ENCODE measurements around the gene PTPRO.

PTPRO gene

GRCh38 chr12:15458008-15458407 lies 135.7 kb downstream of the PTPRO start:
- no peak for DNase-seq

GRCh38 chr12:15468911-15469310 lies 146.6 kb downstream of the PTPRO start:
- no peak for DNase-seq

- DNase-seq: no peak
Measured at GRCh38 chr12:15469356-15469755, 147.0 kb downstream of the PTPRO start.

GRCh38 chr12:15472036-15472435 lies 149.7 kb downstream of the PTPRO start:
- no peak for DNase-seq

GRCh38 chr12:15474766-15475165 lies 152.5 kb downstream of the PTPRO start:
- DNase-seq: no peak

GRCh38 chr12:15477761-15478160 lies 155.5 kb downstream of the PTPRO start:
- DNase-seq: no peak

GRCh38 chr12:15481846-15482245 lies 159.5 kb downstream of the PTPRO start:
- DNase-seq: no peak

- no peak for DNase-seq
Measured at GRCh38 chr12:15485466-15485865, 163.2 kb downstream of the PTPRO start.

- DNase-seq: no peak
Measured at GRCh38 chr12:15486859-15487258, 164.6 kb downstream of the PTPRO start.

- DNase-seq: no peak
Measured at GRCh38 chr12:15488481-15488880, 166.2 kb downstream of the PTPRO start.

- no peak for DNase-seq
Measured at GRCh38 chr12:15494329-15495046, 172.2 kb downstream of the PTPRO start.

- no peak for DNase-seq
Measured at GRCh38 chr12:15495746-15496145, 173.4 kb downstream of the PTPRO start.

GRCh38 chr12:15496738-15497137 lies 174.4 kb downstream of the PTPRO start:
- no peak for DNase-seq

GRCh38 chr12:15497671-15498292 lies 175.5 kb downstream of the PTPRO start:
- no peak for DNase-seq

- no peak for DNase-seq
Measured at GRCh38 chr12:15502211-15502610, 179.9 kb downstream of the PTPRO start.

- no peak for DNase-seq
Measured at GRCh38 chr12:15505616-15506015, 183.3 kb downstream of the PTPRO start.

GRCh38 chr12:15515010-15515409 lies 192.7 kb downstream of the PTPRO start:
- DNase-seq: no peak

- no peak for DNase-seq
Measured at GRCh38 chr12:15520083-15520482, 197.8 kb downstream of the PTPRO start.

GRCh38 chr12:15520844-15521243 lies 198.5 kb downstream of the PTPRO start:
- DNase-seq: no peak

GRCh38 chr12:15522574-15523187 lies 200.4 kb downstream of the PTPRO start:
- DNase-seq: no peak

- no peak for DNase-seq
Measured at GRCh38 chr12:15525441-15525840, 203.1 kb downstream of the PTPRO start.

- no peak for DNase-seq
Measured at GRCh38 chr12:15526033-15526432, 203.7 kb downstream of the PTPRO start.

- no peak for DNase-seq
Measured at GRCh38 chr12:15527201-15528080, 205.1 kb downstream of the PTPRO start.

Measured in NCI-H2171 (cell line).